Loucy (cell line): ENCODE results near the gene SYT9.

Experiments
- H2AFZ ChIP-seq: fragments of 200-600 bp; sonication (generic); 2 replicates; pipeline ENCODE4 v1.6.0; 2016; ENCODE audit warnings: antibody characterized with exemption, mild to moderate bottlenecking, low read length, moderate library complexity
- H3F3A ChIP-seq: fragments of 200-600 bp; 2 replicates; pipeline ENCODE4 v1.6.0; 2016; ENCODE audit warnings: antibody characterized with exemption, low read depth, mild to moderate bottlenecking
- H3K27me3 ChIP-seq: fragments of 200-600 bp; sonication (generic); 2 replicates; pipeline ENCODE4 v1.6.1; 2014; ENCODE audit warnings: low read length, mild to moderate bottlenecking; ENCODE audit not compliant: insufficient read depth, poor library complexity, severe bottlenecking
- H3K36me3 ChIP-seq: fragments of 200-600 bp; sonication (generic); 2 replicates; pipeline ENCODE4 v1.6.1; 2016; ENCODE audit warnings: low read length; ENCODE audit not compliant: insufficient read depth
- H3K4me1 ChIP-seq: fragments of 200-600 bp; sonication (generic); 2 replicates; pipeline ENCODE4 v1.5.1; 2014; ENCODE audit warnings: low read length, mild to moderate bottlenecking; ENCODE audit not compliant: insufficient read depth, poor library complexity, severe bottlenecking
- H3K4me2 ChIP-seq: fragments of 200-600 bp; sonication (generic); 2 replicates; pipeline ENCODE4 v1.6.0; 2014; ENCODE audit warnings: antibody characterized with exemption, low read length, low read depth, mild to moderate bottlenecking; ENCODE audit not compliant: poor library complexity, severe bottlenecking
- H3K4me3 ChIP-seq: fragments of 200-600 bp; sonication (generic); 2 replicates; pipeline ENCODE4 v1.5.1; 2014; ENCODE audit warnings: low read length, mild to moderate bottlenecking, mixed read lengths; ENCODE audit not compliant: poor library complexity, severe bottlenecking
- H3K79me2 ChIP-seq: fragments of 200-600 bp; sonication (generic); 2 replicates; pipeline ENCODE4 v1.6.1; 2014; ENCODE audit warnings: low read length; ENCODE audit not compliant: insufficient read depth
- H3K9ac ChIP-seq: fragments of 200-600 bp; sonication (generic); 2 replicates; pipeline ENCODE4 v1.6.0; 2014; ENCODE audit warnings: mild to moderate bottlenecking, low read depth, low read length, moderate library complexity; ENCODE audit not compliant: poor library complexity, severe bottlenecking
- H3K9me2 ChIP-seq: fragments of 200-600 bp; sonication (generic); replicated peaks from 2 replicates; pipeline ENCODE4 v1.6.1; 2016; ENCODE audit warnings: low read depth, low read length, mixed read lengths
- H3K9me3 ChIP-seq: fragments of 200-600 bp; sonication (generic); 2 replicates; pipeline ENCODE4 v1.6.1; 2014; ENCODE audit warnings: mild to moderate bottlenecking, antibody characterized with exemption, low read length, low read depth; ENCODE audit not compliant: insufficient read depth
- H4K20me1 ChIP-seq: fragments of 200-600 bp; sonication (generic); 2 replicates; pipeline ENCODE4 v1.6.0; 2014; ENCODE audit warnings: antibody characterized with exemption, low read length, mild to moderate bottlenecking; ENCODE audit not compliant: insufficient read depth, poor library complexity, severe bottlenecking
- EZH2phosphoT487 ChIP-seq: fragments of 200-600 bp; IDR thresholded peaks from 2 replicates; pipeline ENCODE4 v1.6.1; 2018; ENCODE audit warnings: antibody characterized with exemption, mild to moderate bottlenecking, moderate library complexity, borderline replicate concordance
- TF ChIP-seq, protein P1 (sequence below): fragments of 200-600 bp; sonication (generic); conservative IDR thresholded peaks from 2 replicates; pipeline ENCODE4 v1.5.1; 2014; ENCODE audit warnings: mild to moderate bottlenecking, antibody characterized with exemption, low read length

The SYT9 gene

DNA sequence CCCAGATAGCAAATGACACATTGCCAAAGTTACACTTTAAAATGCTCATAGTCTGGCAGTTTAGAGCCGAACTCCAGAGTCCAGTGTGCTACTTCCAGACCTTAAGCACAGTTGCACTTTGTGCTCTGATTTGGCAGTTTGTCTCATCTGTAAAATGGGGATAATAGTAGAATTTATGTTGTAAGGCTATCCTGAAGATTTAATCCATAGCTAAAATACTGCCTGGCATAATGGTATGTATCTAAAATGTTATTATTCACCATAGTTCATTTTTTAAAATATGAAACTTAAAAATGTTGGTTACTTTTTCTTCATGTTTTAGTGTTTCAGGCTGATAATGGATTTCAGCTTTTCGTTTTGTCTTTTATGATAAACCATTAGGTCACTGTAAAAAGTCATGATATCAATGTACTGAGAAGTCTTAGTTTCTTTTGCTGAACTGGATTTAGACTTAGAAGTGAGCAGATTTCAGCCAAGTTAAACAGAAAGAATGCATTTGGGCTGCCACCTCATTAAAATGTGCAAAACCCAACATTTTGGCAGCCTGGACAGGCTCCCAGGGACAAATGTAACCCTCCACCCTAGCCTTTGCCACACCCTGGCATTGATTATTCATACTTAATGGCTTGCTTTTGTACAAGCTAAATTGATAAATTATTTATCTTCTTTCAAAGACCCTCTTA, 234.5 kb downstream of the SYT9 start:
- Histone ChIP-seq H3K27me3 (no peaks in the 10 kb centered on the region), H3K36me3 (no peaks in the 10 kb centered on the region), H3K4me2 (no peak overlapping the region), H2AFZ (no peak overlapping the region), H3K9ac (no peak overlapping the region), H4K20me1 (no peaks in the 10 kb centered on the region), H3K4me1 (no peaks in the 10 kb centered on the region), H3K9me2 (no peaks in the 10 kb centered on the region), H3K4me3 (no peak overlapping the region), H3F3A (no peaks in the 10 kb centered on the region), H3K79me2 (no peaks in the 10 kb centered on the region), H3K9me3 (no peaks in the 10 kb centered on the region)
- no peak for TF ChIP-seq EZH2phosphoT487

DNA sequence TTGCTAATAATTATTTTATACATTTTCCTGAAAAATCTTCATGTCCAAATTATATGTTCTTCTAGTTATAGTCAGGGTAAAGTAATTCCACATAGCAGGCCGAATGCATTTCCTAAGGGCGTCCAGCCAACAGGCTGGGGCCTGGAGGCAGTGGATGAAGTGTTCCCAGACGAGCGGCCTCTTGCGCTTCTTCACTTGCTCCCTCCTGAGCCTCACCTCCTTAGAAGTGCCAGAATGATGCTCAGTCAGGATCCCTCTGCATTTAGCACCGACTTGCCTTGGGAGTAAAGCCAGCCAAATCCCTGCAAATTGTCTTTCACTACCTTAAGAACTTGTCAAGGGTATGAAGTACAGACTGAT, 235.1 kb downstream of the SYT9 start:
- Histone ChIP-seq H3K4me3 (no peak overlapping the region), H3K9me3 (no peaks in the 10 kb centered on the region), H3K79me2 (no peaks in the 10 kb centered on the region), H3K27me3 (no peaks in the 10 kb centered on the region), H3K36me3 (no peaks in the 10 kb centered on the region), H3F3A (no peaks in the 10 kb centered on the region), H3K4me1 (no peaks in the 10 kb centered on the region), H4K20me1 (no peaks in the 10 kb centered on the region), H3K9ac (no peak overlapping the region), H2AFZ (no peak overlapping the region), H3K9me2 (no peaks in the 10 kb centered on the region), H3K4me2 (no peak overlapping the region)
- TF ChIP-seq, protein P1, sequence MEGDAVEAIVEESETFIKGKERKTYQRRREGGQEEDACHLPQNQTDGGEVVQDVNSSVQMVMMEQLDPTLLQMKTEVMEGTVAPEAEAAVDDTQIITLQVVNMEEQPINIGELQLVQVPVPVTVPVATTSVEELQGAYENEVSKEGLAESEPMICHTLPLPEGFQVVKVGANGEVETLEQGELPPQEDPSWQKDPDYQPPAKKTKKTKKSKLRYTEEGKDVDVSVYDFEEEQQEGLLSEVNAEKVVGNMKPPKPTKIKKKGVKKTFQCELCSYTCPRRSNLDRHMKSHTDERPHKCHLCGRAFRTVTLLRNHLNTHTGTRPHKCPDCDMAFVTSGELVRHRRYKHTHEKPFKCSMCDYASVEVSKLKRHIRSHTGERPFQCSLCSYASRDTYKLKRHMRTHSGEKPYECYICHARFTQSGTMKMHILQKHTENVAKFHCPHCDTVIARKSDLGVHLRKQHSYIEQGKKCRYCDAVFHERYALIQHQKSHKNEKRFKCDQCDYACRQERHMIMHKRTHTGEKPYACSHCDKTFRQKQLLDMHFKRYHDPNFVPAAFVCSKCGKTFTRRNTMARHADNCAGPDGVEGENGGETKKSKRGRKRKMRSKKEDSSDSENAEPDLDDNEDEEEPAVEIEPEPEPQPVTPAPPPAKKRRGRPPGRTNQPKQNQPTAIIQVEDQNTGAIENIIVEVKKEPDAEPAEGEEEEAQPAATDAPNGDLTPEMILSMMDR: no peak

DNA sequence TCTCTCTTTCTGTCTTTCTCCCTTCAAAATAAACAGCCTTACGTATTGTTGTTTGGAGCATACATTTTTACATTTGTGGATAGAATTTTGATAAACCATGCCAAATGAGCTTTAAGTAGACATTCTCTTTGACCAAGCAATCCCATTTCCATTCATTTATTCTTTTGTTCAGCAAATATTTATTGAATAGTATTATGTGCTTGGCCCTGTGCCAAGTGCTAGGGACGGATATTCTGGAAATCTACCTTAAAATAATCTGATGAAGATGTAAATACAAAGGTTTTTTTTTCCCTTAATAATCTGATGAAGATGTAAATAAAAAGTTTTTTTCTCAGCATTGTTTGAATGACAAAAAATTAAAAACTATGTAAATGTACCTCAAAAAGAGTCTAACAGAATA, 235.7 kb downstream of the SYT9 start:
- no peaks in the 10 kb centered on the region for H3K36me3 ChIP-seq
- H3K4me2 ChIP-seq: no peak overlapping the region
- no peaks in the 10 kb centered on the region for H3K27me3 ChIP-seq
- H3F3A ChIP-seq: no peaks in the 10 kb centered on the region
- TF ChIP-seq, protein P1: no peak
- no peak for TF ChIP-seq EZH2phosphoT487
- H3K79me2 ChIP-seq: no peaks in the 10 kb centered on the region
- H4K20me1 ChIP-seq: no peaks in the 10 kb centered on the region
- H2AFZ ChIP-seq: no peak overlapping the region
- H3K4me3 ChIP-seq: no peak overlapping the region
- no peaks in the 10 kb centered on the region for H3K9me3 ChIP-seq
- H3K9ac ChIP-seq: no peak overlapping the region
- H3K9me2 ChIP-seq: no peaks in the 10 kb centered on the region
- H3K4me1 ChIP-seq: no peaks in the 10 kb centered on the region

DNA sequence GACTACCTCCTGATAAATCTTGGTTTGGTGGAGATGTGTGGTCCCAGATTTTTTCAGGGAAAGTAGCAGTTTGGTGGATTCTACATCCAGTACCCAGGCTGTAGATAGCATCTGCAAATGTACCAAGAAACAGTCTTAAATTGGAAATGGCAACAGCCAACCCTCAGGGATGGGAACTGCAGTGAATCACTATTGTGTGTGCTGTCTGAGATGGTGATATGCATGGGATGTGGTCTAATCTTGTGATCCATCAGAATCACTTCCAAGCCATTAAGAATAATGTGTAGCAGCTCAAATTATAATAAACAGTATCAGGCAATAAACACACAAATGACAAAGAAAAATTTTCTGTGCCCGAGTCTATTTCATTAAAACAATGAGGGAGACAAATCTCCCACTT, 237.0 kb downstream of the SYT9 start:
- no peak overlapping the region for H3K4me3 ChIP-seq
- H4K20me1 ChIP-seq: no peaks in the 10 kb centered on the region
- no peaks in the 10 kb centered on the region for H3K4me1 ChIP-seq
- TF ChIP-seq EZH2phosphoT487: no peak
- TF ChIP-seq, protein P1: no peak
- no peaks in the 10 kb centered on the region for H3K27me3 ChIP-seq
- H3F3A ChIP-seq: no peaks in the 10 kb centered on the region
- H2AFZ ChIP-seq: no peak overlapping the region
- H3K36me3 ChIP-seq: no peaks in the 10 kb centered on the region
- H3K9ac ChIP-seq: no peak overlapping the region
- H3K79me2 ChIP-seq: no peaks in the 10 kb centered on the region
- H3K4me2 ChIP-seq: no peak overlapping the region
- no peaks in the 10 kb centered on the region for H3K9me2 ChIP-seq
- no peaks in the 10 kb centered on the region for H3K9me3 ChIP-seq
